ENCODE results near the gene KLHDC2.

- no peak for TF ChIP-seq KDM5A (IDR thresholded peaks at IDR 0.05; ENCODE audit: low read length)
- TF ChIP-seq SIN3A (conservative IDR thresholded peaks at IDR 0.05 in 1 of 2, IDR thresholded peaks at IDR 0.05 in 1 of 2; ENCODE audit: low read depth in 1 of 2, low read length in 2 of 2) = no peak
- TF ChIP-seq, protein P1, sequence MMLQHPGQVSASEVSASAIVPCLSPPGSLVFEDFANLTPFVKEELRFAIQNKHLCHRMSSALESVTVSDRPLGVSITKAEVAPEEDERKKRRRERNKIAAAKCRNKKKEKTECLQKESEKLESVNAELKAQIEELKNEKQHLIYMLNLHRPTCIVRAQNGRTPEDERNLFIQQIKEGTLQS (IDR thresholded peaks at IDR 0.05; ENCODE audit: insufficient read depth, low read depth, low read length) = no peak
- TF ChIP-seq BCL11A (IDR thresholded peaks at IDR 0.05; ENCODE audit: low read depth in 2 of 2, low read length in 2 of 2) = no peak
- TF ChIP-seq POLR2A (IDR thresholded peaks at IDR 0.05; ENCODE audit: control extremely low read depth in 1 of 2, low read depth in 2 of 2, low read length in 2 of 2) = no peak
- no peak for TF ChIP-seq CTCF (IDR thresholded peaks at IDR 0.05; ENCODE audit: control extremely low read depth in 1 of 3, insufficient read depth in 1 of 3, low read depth in 1 of 3, low read length in 3 of 3)
Measured at GRCh38 chr14:49796025-49796424, 28.1 kb downstream of the KLHDC2 start.

All from H1 (cell line).